HG02973 (cell line): Measurements from ENCODE around the gene S100A14.
A peak's percentile ranks its signal among the peaks of the same experiment; 100 is the strongest.

Experiments used
- ATAC-seq: cut with Tn5 transposase; IDR thresholded peaks from one replicate; pipeline ENCODE4 v1.9.1; 2021; ENCODE audit warnings: moderate library complexity; ENCODE audit not compliant: unreplicated experiment

S100A14 gene

GRCh38 chr1:153617663-153618062 lies 1.5 kb upstream of the S100A14 start:
- peak; percentile 65 for ATAC-seq

DNA sequence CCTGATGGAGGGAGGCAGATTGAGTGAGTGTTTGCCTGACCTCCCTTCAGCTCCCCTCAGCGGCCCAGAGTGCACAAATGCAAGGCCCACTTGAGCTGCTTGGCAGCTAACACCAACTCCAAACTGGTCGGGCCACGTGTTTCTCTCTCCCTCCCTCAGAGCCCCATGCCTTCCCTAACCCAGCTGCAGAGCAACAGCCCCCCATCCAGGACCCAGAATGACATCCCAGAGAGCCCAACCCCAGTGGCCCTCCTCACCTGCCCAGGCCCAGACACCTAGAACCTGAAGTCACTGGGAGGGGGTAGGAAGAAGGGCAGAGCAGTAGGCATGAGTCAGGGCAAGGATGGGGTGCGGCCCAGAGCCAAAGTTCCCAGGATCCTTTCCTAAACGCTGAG lies 789 bp upstream of the S100A14 start:
- no peak for ATAC-seq

- no peak for ATAC-seq
Measured at GRCh38 chr1:153615406-153615805, 719 bp downstream of the S100A14 start.

- no peak for ATAC-seq
Measured at GRCh38 chr1:153614906-153615305, 1.2 kb downstream of the S100A14 start.

GRCh38 chr1:153614189-153614900 lies 1.8 kb downstream of the S100A14 start:
- no peak for ATAC-seq

- ATAC-seq, result no peak
Measured at GRCh38 chr1:153613406-153613805, 2.7 kb downstream of the S100A14 start.

DNA sequence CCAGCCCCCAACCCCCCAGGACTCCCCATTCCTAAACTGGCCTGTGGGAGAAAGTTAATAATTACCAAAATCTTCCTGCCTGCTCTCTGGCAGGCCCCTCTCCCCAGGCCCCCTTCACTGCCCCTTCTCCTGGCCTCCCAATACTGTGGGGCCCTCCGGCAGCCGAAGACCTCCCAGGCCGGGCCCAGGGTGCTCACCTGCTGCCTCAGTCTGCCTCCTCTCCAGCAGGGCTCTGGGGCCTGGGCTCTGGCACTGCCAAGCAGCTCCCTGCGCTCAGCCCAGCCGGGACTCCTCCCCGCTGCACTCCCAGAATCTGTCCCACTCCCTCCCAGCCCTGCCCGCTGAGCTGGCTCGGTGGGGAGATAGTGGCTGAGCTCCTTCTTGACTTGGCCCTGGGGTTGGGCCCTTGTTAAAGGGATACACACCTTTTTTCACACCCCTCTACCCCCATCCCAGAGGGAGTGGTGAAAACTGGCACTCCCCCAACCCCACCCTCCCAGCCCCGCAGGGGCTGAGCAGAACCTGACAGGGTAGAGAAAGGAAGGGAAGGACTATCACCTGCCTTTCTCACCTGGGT lies 3.3 kb downstream of the S100A14 start, which contains the start of gene S100A16:
TSS of gene S100A16 (minus strand) at position 383 of the 577 bp plus-strand sequence. CDS start 4,986 bp downstream, outside the sequence.
- ATAC-seq, result no peak

DNA sequence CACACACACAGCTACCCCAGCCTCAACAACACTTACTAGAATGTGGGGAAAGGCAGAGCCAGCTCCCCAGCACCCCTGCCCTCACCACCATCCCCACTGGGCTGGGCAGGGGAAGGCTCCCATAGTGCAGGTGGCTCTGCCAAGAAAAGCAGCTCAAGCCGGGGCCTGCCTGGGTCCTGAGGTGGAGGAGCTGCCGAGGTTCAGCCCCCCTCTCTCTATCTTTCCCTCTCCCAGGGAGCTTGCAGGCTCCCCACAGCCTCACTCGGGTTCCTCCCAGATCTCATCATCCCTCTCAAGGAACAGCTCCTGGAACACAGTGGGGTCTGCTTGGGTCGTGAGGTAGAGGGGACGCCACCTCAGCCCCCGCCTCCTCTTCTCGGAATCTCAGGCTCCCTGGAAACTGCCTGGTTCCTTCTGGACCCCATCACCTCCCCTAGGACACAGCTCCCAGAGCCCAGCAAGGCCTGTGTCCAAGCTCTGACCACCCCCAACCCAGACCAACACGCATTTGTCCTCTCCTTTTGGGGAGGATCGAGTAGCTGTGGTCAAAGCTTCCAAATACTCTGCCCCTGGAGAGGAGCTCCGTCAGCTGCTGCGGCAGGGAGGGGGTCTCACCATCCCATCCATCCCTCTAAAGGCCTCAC lies 3.9 kb downstream of the S100A14 start:
- ATAC-seq, result no peak

DNA sequence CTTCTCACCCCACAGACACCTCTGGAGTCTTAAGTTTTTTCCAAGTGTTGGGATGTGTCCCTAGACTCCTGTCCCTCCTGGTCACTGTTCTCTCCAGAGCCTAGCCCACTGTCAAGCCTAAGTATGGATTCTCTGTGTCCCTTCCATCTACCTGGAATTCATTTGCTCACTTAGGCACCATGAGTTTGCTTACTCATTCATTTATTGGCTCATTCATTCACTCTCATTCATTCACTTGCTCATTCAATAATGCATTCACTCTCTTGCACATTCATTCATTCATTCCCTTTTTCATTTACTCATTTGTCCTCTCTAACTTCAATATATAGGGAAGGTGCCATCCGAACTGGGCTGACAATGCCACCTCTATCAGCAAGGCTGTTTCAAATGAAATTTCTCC lies 4.8 kb downstream of the S100A14 start:
- no peak for ATAC-seq

DNA sequence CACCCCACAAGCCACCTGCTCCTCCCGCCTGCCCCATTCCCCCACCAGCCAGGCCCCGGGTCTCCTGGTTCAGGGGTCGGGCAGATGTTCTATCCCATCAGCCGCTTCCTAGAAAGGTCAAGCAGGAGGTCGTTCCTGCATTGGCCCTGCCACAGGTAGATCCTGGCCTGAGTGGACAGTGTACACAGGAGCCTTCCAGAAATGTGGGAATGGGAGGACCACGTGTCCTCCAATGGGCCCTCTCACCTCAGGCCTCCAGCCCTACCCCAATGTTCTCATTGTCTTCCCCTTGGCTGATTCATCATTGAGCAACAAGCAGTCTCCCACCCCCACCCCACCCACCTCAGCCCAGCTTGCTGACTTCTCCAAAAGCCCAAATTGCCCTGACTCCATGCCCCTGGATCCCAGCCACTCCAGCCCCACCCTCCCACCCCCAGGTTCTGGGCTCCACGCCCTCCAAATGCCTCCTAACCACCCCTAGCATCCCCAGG lies 5.3 kb downstream of the S100A14 start:
- ATAC-seq, result no peak

- ATAC-seq, result no peak
Measured at GRCh38 chr1:153610334-153610733, 5.8 kb downstream of the S100A14 start.

- ATAC-seq, result no peak
Measured at GRCh38 chr1:153609585-153609907, 6.6 kb downstream of the S100A14 start.

DNA sequence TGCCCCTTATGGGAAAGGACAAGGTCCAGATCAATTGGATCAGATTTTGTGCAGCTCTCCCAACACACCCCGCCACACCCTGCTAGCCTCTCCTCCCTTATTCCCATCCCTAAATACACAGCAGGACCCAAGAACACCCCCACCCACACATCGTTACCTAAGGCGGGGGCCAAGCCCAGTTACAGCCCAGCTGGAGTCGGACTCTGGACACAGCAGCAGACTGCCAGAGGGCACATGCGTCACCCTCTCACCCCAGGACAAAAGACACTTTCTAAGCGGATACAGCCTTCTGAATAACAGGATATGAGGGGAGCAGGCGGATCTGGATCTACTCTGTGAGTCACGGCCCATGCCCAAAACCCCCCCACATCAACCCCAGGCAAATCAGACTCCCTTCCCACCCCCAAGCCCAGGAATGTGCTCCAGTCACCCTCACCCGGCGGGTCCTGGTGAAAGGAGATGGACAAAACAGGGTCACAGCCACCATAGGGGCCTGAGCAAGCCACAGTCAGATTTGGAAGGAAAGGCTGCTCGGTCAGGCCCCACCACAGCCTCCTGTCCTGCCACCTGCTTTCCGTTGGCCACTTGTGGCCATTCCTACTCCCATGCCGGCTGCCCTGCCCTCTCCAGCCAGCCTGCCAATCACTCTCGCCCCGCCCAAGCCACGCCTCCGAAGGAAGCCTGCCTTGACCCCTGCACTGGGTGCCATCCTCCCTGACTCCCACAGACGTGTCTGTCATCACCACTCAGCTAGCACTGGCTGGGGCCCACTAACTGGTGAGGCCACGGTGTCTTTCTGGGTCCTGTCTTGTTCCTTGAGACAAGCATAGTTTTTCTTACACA lies 7.2 kb downstream of the S100A14 start:
- ATAC-seq, result no peak

GRCh38 chr1:153608089-153608682 lies 7.9 kb downstream of the S100A14 start:
- no peak for ATAC-seq

- ATAC-seq, result no peak
Measured at GRCh38 chr1:153607381-153607780, 8.7 kb downstream of the S100A14 start.

GRCh38 chr1:153606194-153606593 lies 9.9 kb downstream of the S100A14 start:
- no peak for ATAC-seq

DNA sequence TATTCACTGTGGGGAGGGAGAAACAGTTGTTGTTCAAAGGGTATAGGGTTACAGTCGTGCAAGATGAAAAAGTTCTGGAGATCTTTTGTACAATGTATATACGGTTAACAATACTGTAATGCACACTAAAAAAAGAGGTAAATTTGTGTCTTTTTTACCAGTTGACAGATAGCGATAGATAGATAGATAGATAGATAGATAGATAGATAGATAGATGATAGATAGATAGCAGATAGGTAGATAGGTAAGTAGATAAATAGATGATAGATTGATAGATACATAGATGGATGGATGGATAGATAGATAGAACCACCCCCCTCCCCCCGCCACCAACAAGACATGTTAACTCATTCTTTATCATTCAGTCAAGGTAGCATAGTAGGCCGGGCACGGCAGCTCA lies 13.4 kb downstream of the S100A14 start:
- no peak for ATAC-seq

GRCh38 chr1:153599847-153600246 lies 16.3 kb downstream of the S100A14 start:
- ATAC-seq, result no peak

DNA sequence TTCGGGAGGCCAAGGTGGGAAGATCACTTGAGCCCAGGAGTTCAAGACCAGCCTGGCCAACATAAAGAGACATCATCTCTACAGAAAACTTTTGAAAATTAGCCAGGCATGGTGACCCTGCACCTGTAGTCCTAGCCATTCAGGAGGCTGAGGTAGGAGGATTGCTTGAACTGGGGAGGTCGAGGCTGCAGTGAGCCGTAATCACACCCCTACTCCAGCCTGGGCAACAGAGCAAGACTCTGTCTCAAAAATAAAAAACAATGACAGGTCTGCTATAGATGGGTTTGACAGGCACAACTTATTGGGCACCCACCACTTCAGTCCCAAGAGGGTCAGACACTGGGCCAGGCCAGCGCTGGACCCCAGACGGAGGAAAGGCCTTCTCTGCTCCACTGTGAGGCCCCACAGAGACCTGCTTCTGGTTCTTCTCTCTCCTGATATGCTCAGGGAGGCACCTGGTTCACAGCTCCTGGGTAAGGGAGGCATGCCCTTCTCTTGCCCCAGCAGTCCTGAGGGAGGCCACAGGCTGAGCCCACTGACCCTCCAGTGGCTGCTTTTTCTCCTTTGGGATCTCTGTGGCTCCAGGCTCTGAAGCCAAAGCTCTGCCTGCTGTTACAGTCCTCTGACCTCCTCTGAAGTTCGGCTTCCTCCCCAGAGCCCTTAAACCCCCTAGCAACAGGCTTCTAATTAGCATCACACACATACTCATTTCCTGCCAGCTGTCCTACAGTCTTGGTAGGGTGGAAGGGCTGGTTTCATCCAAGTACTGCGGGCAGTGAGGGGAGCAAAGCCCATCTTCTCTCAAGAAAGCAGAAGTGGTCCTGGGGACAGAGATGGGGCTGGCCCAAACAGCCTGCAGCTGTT lies 17.6 kb downstream of the S100A14 start:
- ATAC-seq, result peak; percentile 98

GRCh38 chr1:153597206-153597605 lies 18.9 kb downstream of the S100A14 start:
- no peak for ATAC-seq
